Ovary (tissue), 9 donors: ENCODE measurements around the gene FDX1. TPM values are rescaled to one million over a fixed set of nuclear protein-coding genes. Genes with fewer than 3 reads are reported as not detected.

ENCODE experiments used
- DNase-seq, 5 donors: peaks; one replicate each; pipeline ENCODE4 v3.0.0-alpha.2; 2019 to 2020
- H3K27ac ChIP-seq, 2 donors: fragments of 200-600 bp; one replicate each; pipeline versions ENCODE4 v1.5.1 to v1.8.0; 2019 to 2022
- H3K27me3 ChIP-seq: fragments of 200-600 bp; one replicate; pipeline ENCODE4 v1.8.0; 2022
- H3K36me3 ChIP-seq: fragments of 200-600 bp; sonication (generic); one replicate; pipeline ENCODE4 v1.5.1; 2019
- H3K4me1 ChIP-seq: one replicate; pipeline ENCODE4 v1.8.1; 2013; ENCODE audit warnings: mild to moderate bottlenecking, moderate library complexity; ENCODE audit not compliant: insufficient read depth
- H3K4me3 ChIP-seq: fragments of 200-600 bp; sonication (generic); one replicate; pipeline ENCODE4 v1.5.1; 2017
- H3K9me3 ChIP-seq, 2 donors: fragments of 200-600 bp in 1 of 2; sonication (generic) in 1 of 2; one replicate each; pipeline versions ENCODE4 v1.5.1 to v1.8.1; 2013 to 2019; ENCODE audit warnings: mild to moderate bottlenecking in 1 of 2, moderate library complexity in 1 of 2
- CTCF ChIP-seq, 3 donors: fragments of 450-650 bp in 2 of 3; fragments of 200-600 bp in 1 of 3; IDR thresholded peaks; one replicate each; pipeline versions ENCODE4 v1.5.1 to v1.8.0; 2016 to 2022; ENCODE audit warnings: antibody characterized with exemption in 3 of 3, mild to moderate bottlenecking in 1 of 3
- EP300 ChIP-seq: sonication (generic); formaldehyde crosslinking; IDR thresholded peaks from one replicate; pipeline ENCODE4 v1.6.1; 2017; ENCODE audit warnings: antibody characterized with exemption
- POLR2A ChIP-seq: fragments of 450-650 bp; IDR thresholded peaks from one replicate; pipeline ENCODE4 v1.6.1; 2017; ENCODE audit warnings: antibody characterized with exemption, mild to moderate bottlenecking, moderate library complexity
- WGBS, 3 donors: extraction: QIAGEN DNeasy Blood & Tissue Kit in 1 of 3; methylation state at CpG; one replicate each; pipeline versions ENCODE4 v1.1.5 to v1.1.7; 2013 to 2017; 5-methylcytosine and 5-hydroxymethylcytosine counted together
- intact Hi-C, 4 donors: fragments of 100-400 bp; cut with DNase I; formaldehyde crosslinking; loops; one replicate each; pipeline versions ENCODE4 v1.11.0 to v1.15.1; 2022 to 2023
- polyA plus RNA-seq, 2 donors: library from polyadenylated mRNA; stranded (reverse); fragments of 200-250 nt in 1 of 2; fragments of 350-450 nt in 1 of 2; fragmentation: Illumina TruSeq in 1 of 2; extraction: RNeasy Lipid Tissue Mini Kit (QIAGEN cat#74804) in 1 of 2; gene quantifications; one replicate each; pipeline ENCODE4 v1.2.3, GENCODE V29; 2013 to 2014
- total RNA-seq, 7 donors: library from RNA; depleted of rRNA in 2 of 7; stranded (reverse); fragments of >200 nt in 2 of 7; fragmentation: NEBNext Ultra II Directional in 3 of 7; extraction: Animal tissue kit (Norgen Biotek cat#: 25700) in 3 of 7; gene quantifications; one replicate each; pipeline versions ENCODE4 v1.1.0 to v1.2.4, GENCODE V29; 2016 to 2023
- donor health status: DM: no; HTN: no; CAD: no; lungs with moderate emphysema.
- donor health status: DM: no; HTN: no; CAD: no.
- donor health status: Bipolar disorder and iron deficiency.
- donor health status: DM: yes; HTN: yes; CAD: no.
- donor health status: DM: no; HTN: no; CAD: no.
- donor health status: DM: yes; HTN: yes; CAD: no.

Gene FDX1
- total and polyA plus RNA-seq, 9 donors = 8.3 to 184 (median 13.1) TPM

GRCh38 chr11:110491577-110492320 lies 62.0 kb downstream of the FDX1 start:
- Histone ChIP-seq H3K4me1 (no peaks in the 10 kb centered on the region), H3K9me3 (no peaks in the 10 kb centered on the region), H3K27ac (no peak overlapping the region), H3K27me3 (no peaks in the 10 kb centered on the region), H3K4me3 (no peak overlapping the region), H3K36me3 (no peaks in the 10 kb centered on the region)
- no peak for TF ChIP-seq POLR2A
- no peak for TF ChIP-seq CTCF (IDR thresholded peaks at IDR 0.05)
- TF ChIP-seq EP300 = no peak
- no peak for DNase-seq
- 23 to 27% (median 25%) methylated on average over 7 of the region's 7 CpGs for WGBS, 3 donors
- intact Hi-C loops = no loop called here

- intact Hi-C loops = no loop called here
- WGBS, 3 donors = 86 to 91% (median 89%) methylated on average over 1 of the region's 1 CpG
- no peaks in the 10 kb centered on the region for H3K36me3 ChIP-seq
- no peak overlapping the region for H3K27ac ChIP-seq
- no peaks in the 10 kb centered on the region for H3K9me3 ChIP-seq
- H3K27me3 ChIP-seq = no peaks in the 10 kb centered on the region
- H3K4me1 ChIP-seq = no peaks in the 10 kb centered on the region
- TF ChIP-seq CTCF (IDR thresholded peaks at IDR 0.05) = no peak
- no peak for TF ChIP-seq POLR2A
- TF ChIP-seq EP300 = no peak
- H3K4me3 ChIP-seq = no peak overlapping the region
- no peak for DNase-seq
These were observed 62.6 kb downstream of the FDX1 start for GRCh38 chr11:110492321-110492685.

DNA sequence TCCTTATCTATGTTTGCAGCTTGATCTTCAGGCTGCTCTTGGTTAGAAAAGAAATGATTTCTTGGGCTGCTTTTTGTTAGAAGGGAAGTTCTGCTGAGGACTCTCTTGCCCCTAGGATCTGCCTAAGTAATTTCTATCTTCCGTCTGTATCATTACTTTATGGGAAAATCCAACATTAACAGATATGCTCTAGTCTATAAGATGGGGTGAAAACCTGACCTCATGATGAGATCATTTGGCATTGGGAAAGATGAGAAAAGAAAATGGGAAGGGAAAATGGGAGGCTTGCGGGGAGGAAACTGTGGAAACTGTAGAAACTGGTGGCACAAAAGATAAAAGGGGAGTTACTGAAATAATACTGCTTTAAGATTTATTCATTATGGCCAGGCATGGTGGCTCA lies 63.6 kb downstream of the FDX1 start:
- Histone ChIP-seq H3K27ac (no peak overlapping the region), H3K36me3 (no peaks in the 10 kb centered on the region), H3K4me3 (no peak overlapping the region), H3K4me1 (no peaks in the 10 kb centered on the region), H3K9me3 (no peaks in the 10 kb centered on the region), H3K27me3 (no peaks in the 10 kb centered on the region)
- DNase-seq = no peak
- TF ChIP-seq POLR2A (no peak), EP300 (no peak), CTCF (IDR thresholded peaks at IDR 0.05) (no peak)
- intact Hi-C loops = no loop called here
- WGBS, 3 donors = 95 to 97% (median 96%) methylated on average over 2 of the region's 2 CpGs

DNA sequence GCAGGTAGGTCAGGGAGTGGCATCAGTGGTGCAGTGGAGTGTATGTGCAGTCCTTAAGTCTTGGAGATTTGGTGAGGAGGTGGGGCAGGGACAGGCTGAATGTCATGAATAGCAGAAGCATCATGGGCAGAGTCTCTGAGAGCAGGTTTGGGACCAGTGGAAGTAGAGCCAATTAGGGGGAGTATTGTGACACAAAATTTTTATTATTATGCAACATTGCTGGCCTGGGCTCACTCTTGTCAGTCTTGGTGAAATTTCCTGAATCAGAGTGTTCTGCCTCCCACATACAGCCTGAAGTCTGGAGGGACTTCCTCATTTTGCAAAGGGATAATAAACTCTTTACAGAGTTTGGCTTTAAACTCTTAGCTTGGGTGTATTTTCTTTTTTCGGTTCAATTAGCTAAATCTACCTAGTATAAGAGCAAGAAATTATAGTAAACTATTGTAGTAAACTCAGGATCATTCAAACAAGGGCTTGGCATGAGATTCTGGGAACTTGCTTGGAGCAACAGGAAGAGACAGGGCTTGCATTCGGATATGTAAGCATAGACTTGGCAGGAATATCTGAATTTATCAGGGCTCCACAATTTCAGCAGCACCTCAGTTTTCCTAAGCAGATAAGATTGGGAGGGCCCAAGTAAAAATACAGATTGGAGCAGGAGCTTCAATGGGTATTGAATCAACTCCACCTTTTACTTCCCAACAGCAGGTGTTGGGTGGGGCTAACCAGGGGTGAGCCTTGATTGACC lies 67.7 kb downstream of the FDX1 start:
- H3K27ac ChIP-seq = no peak overlapping the region
- H3K27me3 ChIP-seq = no peaks in the 10 kb centered on the region
- no peak for DNase-seq
- WGBS, 3 donors = 19 to 25% (median 21%) methylated on average over 2 of the region's 2 CpGs
- intact Hi-C loops = no loop called here
- TF ChIP-seq EP300 = no peak
- TF ChIP-seq POLR2A = no peak
- H3K4me1 ChIP-seq = no peaks in the 10 kb centered on the region
- H3K36me3 ChIP-seq = no peaks in the 10 kb centered on the region
- H3K9me3 ChIP-seq = no peaks in the 10 kb centered on the region
- no peak overlapping the region for H3K4me3 ChIP-seq

DNA sequence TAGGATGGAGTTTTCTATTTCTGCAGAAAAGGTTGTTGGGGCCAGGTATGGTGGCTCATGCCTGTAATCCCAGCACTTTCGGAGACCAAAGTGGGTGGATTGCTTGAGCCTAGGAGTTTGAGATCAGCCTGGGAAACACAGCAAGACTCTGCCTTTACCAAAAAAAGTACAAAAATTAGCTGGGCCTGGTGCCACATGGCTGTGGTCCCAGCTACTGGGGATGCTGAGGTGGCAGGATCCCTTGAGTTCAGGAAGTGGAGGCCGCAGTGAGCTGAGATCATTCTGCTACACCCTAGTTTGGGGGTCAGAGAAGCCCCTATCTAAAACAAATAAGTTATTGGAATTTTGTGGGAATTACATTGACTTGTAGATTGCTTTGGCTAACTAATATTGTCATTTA lies 71.7 kb downstream of the FDX1 start:
- Histone ChIP-seq H3K27me3 (no peaks in the 10 kb centered on the region), H3K9me3 (no peaks in the 10 kb centered on the region), H3K4me1 (no peaks in the 10 kb centered on the region), H3K36me3 (no peaks in the 10 kb centered on the region), H3K27ac (no peak overlapping the region), H3K4me3 (no peak overlapping the region)
- intact Hi-C loops = no loop called here
- DNase-seq = no peak
- TF ChIP-seq CTCF (IDR thresholded peaks at IDR 0.05) = no peak
- no peak for TF ChIP-seq EP300
- no peak for TF ChIP-seq POLR2A
- WGBS, 3 donors = 78 to 88% (median 87%) methylated on average over 2 of the region's 2 CpGs
